ENCODE measurements around the gene CKAP4. TPM values are rescaled to one million over a fixed set of nuclear protein-coding genes. Genes with fewer than 3 reads are reported as not detected.
A peak's percentile ranks its signal among the peaks of the same experiment; 100 is the strongest.

Gene CKAP4
- total and polyA plus RNA-seq, 2 of the 13 experiments (the other 11 are each of a cell fraction or from before 2014, with no cell fraction given) = 39.2 to 70.2 TPM

DNA sequence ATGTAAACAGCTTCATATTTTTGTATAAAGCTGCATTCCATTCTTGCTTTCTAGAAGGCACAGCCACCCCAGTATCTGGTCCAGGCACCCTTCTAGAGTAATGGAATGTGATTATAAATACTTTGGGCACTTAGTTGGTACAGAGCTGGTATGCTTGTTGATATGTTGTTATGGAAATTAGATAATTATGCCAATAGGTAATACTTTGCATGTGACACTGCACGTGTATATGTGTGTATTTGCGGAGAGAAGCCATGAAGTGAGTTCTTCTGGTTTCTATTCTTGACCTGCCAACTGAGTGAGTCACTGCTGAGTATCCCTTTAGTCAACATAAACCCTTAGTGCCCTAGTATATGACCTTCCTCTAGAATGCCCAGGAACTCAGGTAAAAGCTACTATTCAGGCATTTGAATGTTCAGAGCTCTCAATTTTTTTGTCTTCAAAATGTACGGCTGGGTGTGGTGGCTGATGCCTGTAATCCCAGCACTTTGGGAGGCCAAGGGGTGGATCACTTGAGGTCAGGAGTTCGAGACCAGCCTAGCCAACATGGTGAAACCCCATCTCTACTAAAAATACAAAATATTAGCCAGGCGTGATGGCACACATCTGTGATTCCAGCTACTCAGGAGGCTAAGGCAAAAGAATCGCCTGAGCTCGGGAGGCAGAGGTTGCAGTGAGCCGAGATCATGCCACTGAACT, 48.5 kb upstream of the CKAP4 start (continued):
- TF ChIP-seq ZNF441 (CRISPR knock-in tag; IDR thresholded peaks at IDR 0.05; ENCODE audit: borderline replicate concordance) = no peak
- TF ChIP-seq TCF7L2 (IDR thresholded peaks at IDR 0.05; ENCODE audit: low read depth, low read length) = no peak
- TF ChIP-seq ZFP37 (CRISPR knock-in tag; IDR thresholded peaks at IDR 0.05; ENCODE audit: borderline replicate concordance) = no peak
- TF ChIP-seq HMG20A (CRISPR knock-in tag; IDR thresholded peaks at IDR 0.05; ENCODE audit: borderline replicate concordance) = peak; percentile 37; the same call in 1 of the 2 replicates
- TF ChIP-seq, protein P1, sequence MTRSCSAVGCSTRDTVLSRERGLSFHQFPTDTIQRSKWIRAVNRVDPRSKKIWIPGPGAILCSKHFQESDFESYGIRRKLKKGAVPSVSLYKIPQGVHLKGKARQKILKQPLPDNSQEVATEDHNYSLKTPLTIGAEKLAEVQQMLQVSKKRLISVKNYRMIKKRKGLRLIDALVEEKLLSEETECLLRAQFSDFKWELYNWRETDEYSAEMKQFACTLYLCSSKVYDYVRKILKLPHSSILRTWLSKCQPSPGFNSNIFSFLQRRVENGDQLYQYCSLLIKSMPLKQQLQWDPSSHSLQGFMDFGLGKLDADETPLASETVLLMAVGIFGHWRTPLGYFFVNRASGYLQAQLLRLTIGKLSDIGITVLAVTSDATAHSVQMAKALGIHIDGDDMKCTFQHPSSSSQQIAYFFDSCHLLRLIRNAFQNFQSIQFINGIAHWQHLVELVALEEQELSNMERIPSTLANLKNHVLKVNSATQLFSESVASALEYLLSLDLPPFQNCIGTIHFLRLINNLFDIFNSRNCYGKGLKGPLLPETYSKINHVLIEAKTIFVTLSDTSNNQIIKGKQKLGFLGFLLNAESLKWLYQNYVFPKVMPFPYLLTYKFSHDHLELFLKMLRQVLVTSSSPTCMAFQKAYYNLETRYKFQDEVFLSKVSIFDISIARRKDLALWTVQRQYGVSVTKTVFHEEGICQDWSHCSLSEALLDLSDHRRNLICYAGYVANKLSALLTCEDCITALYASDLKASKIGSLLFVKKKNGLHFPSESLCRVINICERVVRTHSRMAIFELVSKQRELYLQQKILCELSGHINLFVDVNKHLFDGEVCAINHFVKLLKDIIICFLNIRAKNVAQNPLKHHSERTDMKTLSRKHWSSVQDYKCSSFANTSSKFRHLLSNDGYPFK (CRISPR knock-in tag; IDR thresholded peaks at IDR 0.05; ENCODE audit: borderline replicate concordance) = no peak
- TF ChIP-seq, protein P2, sequence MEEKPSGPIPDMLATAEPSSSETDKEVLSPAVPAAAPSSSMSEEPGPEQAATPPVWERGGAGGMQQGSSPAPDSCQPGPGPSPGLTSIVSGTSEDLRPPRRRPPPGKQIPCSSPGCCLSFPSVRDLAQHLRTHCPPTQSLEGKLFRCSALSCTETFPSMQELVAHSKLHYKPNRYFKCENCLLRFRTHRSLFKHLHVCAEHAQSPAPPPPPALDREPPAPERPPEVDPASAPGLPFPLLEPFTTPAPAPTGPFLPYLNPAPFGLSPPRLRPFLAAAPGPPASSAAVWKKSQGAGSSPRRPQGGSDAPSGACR (CRISPR knock-in tag; IDR thresholded peaks at IDR 0.05) = no peak
- TF ChIP-seq NFATC3 (CRISPR knock-in tag; IDR thresholded peaks at IDR 0.05) = no peak
- no peak for TF ChIP-seq TFE3 (CRISPR knock-in tag; IDR thresholded peaks at IDR 0.05)
- TF ChIP-seq, protein P3, sequence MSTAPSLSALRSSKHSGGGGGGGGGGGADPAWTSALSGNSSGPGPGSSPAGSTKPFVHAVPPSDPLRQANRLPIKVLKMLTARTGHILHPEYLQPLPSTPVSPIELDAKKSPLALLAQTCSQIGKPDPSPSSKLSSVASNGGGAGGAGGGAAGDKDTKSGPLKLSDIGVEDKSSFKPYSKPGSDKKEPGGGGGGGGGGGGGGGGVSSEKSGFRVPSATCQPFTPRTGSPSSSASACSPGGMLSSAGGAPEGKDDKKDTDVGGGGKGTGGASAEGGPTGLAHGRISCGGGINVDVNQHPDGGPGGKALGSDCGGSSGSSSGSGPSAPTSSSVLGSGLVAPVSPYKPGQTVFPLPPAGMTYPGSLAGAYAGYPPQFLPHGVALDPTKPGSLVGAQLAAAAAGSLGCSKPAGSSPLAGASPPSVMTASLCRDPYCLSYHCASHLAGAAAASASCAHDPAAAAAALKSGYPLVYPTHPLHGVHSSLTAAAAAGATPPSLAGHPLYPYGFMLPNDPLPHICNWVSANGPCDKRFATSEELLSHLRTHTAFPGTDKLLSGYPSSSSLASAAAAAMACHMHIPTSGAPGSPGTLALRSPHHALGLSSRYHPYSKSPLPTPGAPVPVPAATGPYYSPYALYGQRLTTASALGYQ (CRISPR knock-in tag; IDR thresholded peaks at IDR 0.05) = no peak
- no peak for TF ChIP-seq ZNF749 (CRISPR knock-in tag; IDR thresholded peaks at IDR 0.05; ENCODE audit: borderline replicate concordance)
- TF ChIP-seq PITX1 (CRISPR knock-in tag; IDR thresholded peaks at IDR 0.05) = no peak

Measured in HepG2 (cell line).